Inflammatory macrophage treated with lipopolysaccharide for 4 hours (primary cell): ENCODE data around the gene NLRC5.
"Not testable (repeated sequence)": the region's sequence is repeated elsewhere in the genome, so short reads cannot be mapped to it uniquely, and the experiment has no call there.

Experiments
- DNase-seq: peaks from one replicate; pipeline ENCODE4 v3.0.0-alpha.2; 2020

The NLRC5 gene

GRCh38 chr16:56984639-56985038 is 4.7 kb upstream of the NLRC5 start:
- no peak for DNase-seq

- DNase-seq, result peak; percentile 80
Measured at GRCh38 chr16:56985288-56985961, 3.9 kb upstream of the NLRC5 start.

- no peak for DNase-seq
Measured at GRCh38 chr16:56985962-56986360, 3.4 kb upstream of the NLRC5 start.

GRCh38 chr16:56986361-56986760 is 3.0 kb upstream of the NLRC5 start:
- DNase-seq, result no peak

DNA sequence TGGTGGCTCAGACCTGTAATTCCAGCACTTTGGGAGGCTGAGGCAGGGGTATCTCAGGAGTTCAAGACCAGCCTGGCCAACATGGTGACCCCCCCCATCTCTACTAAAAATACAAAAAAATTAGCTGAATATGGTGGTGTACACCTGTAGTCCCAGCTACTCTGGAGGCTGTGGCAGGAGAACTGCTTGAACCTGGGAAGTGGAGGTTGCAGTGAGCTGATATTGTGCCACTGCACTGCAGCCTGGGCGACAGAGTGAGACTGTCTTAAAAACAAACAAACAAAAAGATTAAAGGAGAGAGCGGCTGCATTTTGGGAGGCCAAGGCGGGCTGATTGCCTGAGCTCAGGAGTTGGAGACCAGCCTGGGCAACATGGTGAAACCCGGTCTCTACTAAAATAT is 2.4 kb upstream of the NLRC5 start:
- not testable (repeated sequence) for DNase-seq

GRCh38 chr16:56987692-56988091 is 1.7 kb upstream of the NLRC5 start:
- no peak for DNase-seq

GRCh38 chr16:56988161-56988947 is 1.0 kb upstream of the NLRC5 start:
- DNase-seq, result peak; percentile 42

DNA sequence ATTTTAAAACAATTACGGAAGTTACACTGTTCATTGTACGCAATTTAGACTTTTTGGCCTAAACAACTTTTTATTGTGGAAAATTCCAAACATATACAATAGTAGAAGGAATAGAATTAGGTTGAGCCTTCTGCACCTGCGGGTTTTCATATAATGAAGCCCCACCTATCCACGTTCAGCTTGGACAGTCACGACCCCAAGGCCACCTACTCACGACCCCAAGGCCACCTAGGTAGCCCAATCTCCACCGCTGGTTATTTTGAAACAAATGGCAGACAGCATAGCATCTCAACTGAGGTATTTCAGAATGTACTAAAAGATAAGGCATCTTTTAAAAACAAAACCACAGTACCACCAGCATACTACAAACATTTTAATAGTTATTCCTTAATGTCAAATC is 631 bp downstream of the NLRC5 start:
- DNase-seq, result no peak

- no peak for DNase-seq
Measured at GRCh38 chr16:56990407-56991286, 1.3 kb downstream of the NLRC5 start.

GRCh38 chr16:56992431-56992830 is 3.1 kb downstream of the NLRC5 start:
- not testable (repeated sequence) for DNase-seq

DNA sequence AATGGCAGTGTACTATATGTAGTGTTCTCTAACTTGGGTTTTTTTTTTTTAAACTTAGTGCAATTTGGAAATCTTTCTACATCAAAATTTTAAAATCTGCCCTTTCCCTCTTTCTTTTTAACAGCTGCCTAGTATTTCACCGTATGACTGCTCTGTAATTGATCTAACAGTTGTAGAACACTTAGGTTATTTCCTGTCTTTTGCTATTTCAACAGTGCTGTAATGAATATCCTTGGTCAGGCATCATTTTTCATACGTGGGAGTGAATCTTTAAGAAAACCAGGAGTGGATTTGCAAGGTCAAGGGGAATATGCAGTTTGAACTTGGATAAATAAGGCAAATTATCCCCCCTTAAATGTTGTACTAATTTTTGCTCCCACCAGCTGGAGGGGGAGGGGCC is 3.8 kb downstream of the NLRC5 start:
- DNase-seq, result peak; percentile 38

- no peak for DNase-seq
Measured at GRCh38 chr16:56994311-56994710, 5.0 kb downstream of the NLRC5 start.

DNA sequence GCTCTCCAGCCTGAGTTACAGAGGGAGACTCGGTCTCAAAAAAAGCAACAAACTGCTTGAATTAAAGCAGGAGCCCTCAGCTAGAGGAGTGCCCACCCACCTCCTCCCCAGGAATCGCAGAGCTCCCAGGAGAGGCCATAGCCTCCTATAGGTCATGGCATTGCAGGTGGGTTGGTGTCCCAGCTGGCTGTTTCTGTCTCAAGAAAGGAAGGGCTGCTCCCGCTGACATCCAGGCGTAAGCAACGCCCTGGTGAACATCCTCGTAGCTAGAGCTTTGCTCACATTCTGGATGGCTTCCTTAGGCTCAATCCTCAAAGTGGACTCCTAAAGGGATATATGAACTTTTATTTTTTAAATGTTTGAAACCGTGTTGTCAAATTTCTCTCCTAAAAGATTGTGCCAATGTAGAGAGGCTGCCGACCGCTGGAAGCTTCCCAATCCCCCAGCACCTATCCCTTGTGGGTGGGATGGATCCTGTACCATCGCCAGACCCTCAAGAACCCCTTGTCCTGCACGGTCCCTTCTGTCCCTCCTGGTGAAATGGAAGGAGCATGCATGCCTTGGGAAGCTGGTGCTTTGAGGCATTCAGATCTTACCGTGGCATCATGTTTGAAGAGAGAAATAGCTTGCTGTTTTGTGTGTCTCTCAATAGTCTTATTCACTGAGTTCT is 5.9 kb downstream of the NLRC5 start:
- no peak for DNase-seq

DNA sequence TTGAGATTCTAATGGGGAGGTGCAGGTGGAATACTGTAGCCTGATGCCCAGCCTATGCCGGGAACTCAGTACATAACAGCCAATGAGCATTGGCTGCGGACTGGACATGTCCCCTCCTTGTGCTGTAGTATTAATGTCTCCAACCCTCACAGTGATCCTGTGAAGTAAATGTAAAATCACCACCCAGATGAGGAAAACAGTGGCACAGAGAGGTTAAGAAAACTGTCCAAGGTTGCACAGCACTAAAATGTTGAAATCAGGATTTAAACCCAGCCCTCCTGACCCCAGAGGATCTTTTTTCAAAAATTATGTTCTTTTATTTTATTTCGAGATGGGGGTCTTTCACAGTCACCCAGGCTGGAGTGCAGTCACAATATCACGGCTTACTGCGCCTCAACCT is 7.9 kb downstream of the NLRC5 start:
- DNase-seq, result no peak

GRCh38 chr16:56997931-56998330 is 8.6 kb downstream of the NLRC5 start:
- no peak for DNase-seq

GRCh38 chr16:56998352-56998751 is 9.0 kb downstream of the NLRC5 start:
- no peak for DNase-seq

GRCh38 chr16:56998861-56999260 is 9.5 kb downstream of the NLRC5 start:
- DNase-seq, result no peak

GRCh38 chr16:56999409-57000270 is 10.3 kb downstream of the NLRC5 start:
- DNase-seq, result peak; percentile 73

- peak; percentile 84 for DNase-seq
Measured at GRCh38 chr16:57000271-57001025, 11.1 kb downstream of the NLRC5 start.

DNA sequence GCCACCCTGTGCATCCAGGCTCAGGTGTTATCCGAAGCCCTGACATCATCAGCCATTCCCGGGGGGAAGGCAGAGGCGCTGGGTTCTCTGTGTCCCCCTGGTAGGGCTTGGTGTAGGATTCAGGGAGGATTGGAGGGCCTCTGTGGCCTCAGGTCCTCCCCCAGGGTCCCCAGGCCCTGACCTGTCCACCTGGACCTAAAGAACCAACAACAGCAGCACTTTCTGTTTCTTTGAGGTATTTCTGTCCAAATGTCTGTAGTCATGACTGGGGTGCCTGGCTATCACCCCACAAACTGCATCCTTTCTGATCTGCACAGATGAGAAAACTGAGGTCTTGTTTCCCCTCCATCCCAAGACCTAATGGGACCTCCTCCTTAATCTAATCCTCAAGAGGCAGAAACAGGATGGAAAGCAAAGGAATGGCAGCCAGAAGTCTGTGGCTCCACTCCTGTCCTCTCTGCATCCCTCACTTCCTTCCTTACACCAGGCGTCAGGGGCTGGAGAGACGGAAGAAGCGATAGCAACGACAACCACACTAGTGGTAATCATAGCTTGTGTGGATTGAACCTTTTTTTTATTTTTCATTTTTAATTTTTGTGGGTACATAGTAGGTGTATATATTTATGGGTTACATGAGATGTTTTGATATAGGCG is 11.8 kb downstream of the NLRC5 start:
- no peak for DNase-seq
